Ishikawa (cell line): ENCODE data around the gene REV1.

Experiments used
- CEBPB ChIP-seq: IDR thresholded peaks from 2 replicates; pipeline ENCODE4 v1.6.1; 2012
- CREB1 ChIP-seq: IDR thresholded peaks from 2 replicates; pipeline ENCODE4 v1.6.1; 2012; ENCODE audit warnings: low read depth
- EGR1 ChIP-seq: IDR thresholded peaks from 2 replicates; pipeline ENCODE4 v1.6.1; 2012
- EP300 ChIP-seq: IDR thresholded peaks from 2 replicates; pipeline ENCODE4 v1.6.1; 2012; ENCODE audit warnings: borderline replicate concordance
- FOXM1 ChIP-seq: IDR thresholded peaks from 2 replicates; pipeline ENCODE4 v1.6.1; 2012; ENCODE audit warnings: low read depth, borderline replicate concordance
- NFIC ChIP-seq: IDR thresholded peaks from 2 replicates; pipeline ENCODE4 v1.6.1; 2012
- RAD21 ChIP-seq: IDR thresholded peaks from 2 replicates; pipeline ENCODE4 v1.6.1; 2012; ENCODE audit warnings: low read depth
- TAF1 ChIP-seq: IDR thresholded peaks from 2 replicates; pipeline ENCODE4 v1.6.1; 2012; ENCODE audit warnings: low read depth, mild to moderate bottlenecking
- TCF12 ChIP-seq: IDR thresholded peaks from 2 replicates; pipeline ENCODE4 v1.6.1; 2012; ENCODE audit warnings: low read depth
- TEAD4 ChIP-seq: IDR thresholded peaks from 2 replicates; pipeline ENCODE4 v1.6.1; 2012
- USF1 ChIP-seq: IDR thresholded peaks from 2 replicates; pipeline ENCODE4 v1.6.1; 2012
- YY1 ChIP-seq: IDR thresholded peaks from 2 replicates; pipeline ENCODE4 v1.6.1; 2012; ENCODE audit warnings: low read depth
- ZBTB7A ChIP-seq: IDR thresholded peaks from 2 replicates; pipeline ENCODE4 v1.6.1; 2012; ENCODE audit warnings: low read depth
- TF ChIP-seq, protein P1 (sequence below): IDR thresholded peaks from 2 replicates; pipeline ENCODE4 v1.6.1; 2012; ENCODE audit warnings: low read depth, mild to moderate bottlenecking
- TF ChIP-seq, protein P2 (sequence below): IDR thresholded peaks from 2 replicates; pipeline ENCODE4 v1.6.1; 2012

The REV1 gene

DNA sequence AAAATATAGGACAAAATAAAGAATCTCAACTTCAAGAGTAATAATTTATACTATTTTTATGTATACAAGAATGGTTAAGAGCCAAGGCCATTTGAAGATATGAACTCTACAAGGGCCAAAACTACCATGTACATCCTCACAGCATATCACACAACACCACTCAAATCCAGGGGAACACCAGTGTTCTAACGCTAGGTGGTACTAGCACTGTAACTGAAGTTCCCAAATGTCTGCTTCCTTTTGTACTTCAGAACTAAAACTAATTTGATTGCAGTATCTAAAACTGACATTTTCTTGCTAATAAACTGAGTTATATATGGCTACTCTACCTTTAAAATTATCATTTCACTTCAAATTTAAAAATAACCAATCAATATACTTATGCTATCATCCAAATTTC, 47.0 kb downstream of the REV1 start:
- no peak for TF ChIP-seq EGR1
- TF ChIP-seq YY1, result no peak
- no peak for TF ChIP-seq RAD21
- no peak for TF ChIP-seq TAF1
- no peak for TF ChIP-seq NFIC
- no peak for TF ChIP-seq FOXM1
- no peak for TF ChIP-seq TEAD4
- TF ChIP-seq TCF12, result no peak

- TF ChIP-seq EGR1 (no peak), USF1 (no peak), TCF12 (no peak), CREB1 (no peak), TEAD4 (no peak)
Measured at GRCh38 chr2:99439971-99440505, 49.8 kb downstream of the REV1 start.

GRCh38 chr2:99436874-99437273, 52.9 kb downstream of the REV1 start:
- TF ChIP-seq TCF12 (no peak), NFIC (no peak), CEBPB (no peak), EGR1 (no peak), YY1 (no peak), CREB1 (no peak), ZBTB7A (no peak), EP300 (no peak), TEAD4 (no peak), USF1 (no peak), TAF1 (no peak), RAD21 (no peak), FOXM1 (no peak)
- TF ChIP-seq, protein P1, sequence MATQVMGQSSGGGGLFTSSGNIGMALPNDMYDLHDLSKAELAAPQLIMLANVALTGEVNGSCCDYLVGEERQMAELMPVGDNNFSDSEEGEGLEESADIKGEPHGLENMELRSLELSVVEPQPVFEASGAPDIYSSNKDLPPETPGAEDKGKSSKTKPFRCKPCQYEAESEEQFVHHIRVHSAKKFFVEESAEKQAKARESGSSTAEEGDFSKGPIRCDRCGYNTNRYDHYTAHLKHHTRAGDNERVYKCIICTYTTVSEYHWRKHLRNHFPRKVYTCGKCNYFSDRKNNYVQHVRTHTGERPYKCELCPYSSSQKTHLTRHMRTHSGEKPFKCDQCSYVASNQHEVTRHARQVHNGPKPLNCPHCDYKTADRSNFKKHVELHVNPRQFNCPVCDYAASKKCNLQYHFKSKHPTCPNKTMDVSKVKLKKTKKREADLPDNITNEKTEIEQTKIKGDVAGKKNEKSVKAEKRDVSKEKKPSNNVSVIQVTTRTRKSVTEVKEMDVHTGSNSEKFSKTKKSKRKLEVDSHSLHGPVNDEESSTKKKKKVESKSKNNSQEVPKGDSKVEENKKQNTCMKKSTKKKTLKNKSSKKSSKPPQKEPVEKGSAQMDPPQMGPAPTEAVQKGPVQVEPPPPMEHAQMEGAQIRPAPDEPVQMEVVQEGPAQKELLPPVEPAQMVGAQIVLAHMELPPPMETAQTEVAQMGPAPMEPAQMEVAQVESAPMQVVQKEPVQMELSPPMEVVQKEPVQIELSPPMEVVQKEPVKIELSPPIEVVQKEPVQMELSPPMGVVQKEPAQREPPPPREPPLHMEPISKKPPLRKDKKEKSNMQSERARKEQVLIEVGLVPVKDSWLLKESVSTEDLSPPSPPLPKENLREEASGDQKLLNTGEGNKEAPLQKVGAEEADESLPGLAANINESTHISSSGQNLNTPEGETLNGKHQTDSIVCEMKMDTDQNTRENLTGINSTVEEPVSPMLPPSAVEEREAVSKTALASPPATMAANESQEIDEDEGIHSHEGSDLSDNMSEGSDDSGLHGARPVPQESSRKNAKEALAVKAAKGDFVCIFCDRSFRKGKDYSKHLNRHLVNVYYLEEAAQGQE, result no peak
- TF ChIP-seq, protein P2, sequence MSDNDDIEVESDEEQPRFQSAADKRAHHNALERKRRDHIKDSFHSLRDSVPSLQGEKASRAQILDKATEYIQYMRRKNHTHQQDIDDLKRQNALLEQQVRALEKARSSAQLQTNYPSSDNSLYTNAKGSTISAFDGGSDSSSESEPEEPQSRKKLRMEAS, result no peak

- no peak for TF ChIP-seq CEBPB
- no peak for TF ChIP-seq ZBTB7A
- TF ChIP-seq EGR1, result no peak
- TF ChIP-seq NFIC, result no peak
- TF ChIP-seq, protein P2, result no peak
- TF ChIP-seq USF1, result no peak
Measured at GRCh38 chr2:99433340-99433739, 56.5 kb downstream of the REV1 start.

DNA sequence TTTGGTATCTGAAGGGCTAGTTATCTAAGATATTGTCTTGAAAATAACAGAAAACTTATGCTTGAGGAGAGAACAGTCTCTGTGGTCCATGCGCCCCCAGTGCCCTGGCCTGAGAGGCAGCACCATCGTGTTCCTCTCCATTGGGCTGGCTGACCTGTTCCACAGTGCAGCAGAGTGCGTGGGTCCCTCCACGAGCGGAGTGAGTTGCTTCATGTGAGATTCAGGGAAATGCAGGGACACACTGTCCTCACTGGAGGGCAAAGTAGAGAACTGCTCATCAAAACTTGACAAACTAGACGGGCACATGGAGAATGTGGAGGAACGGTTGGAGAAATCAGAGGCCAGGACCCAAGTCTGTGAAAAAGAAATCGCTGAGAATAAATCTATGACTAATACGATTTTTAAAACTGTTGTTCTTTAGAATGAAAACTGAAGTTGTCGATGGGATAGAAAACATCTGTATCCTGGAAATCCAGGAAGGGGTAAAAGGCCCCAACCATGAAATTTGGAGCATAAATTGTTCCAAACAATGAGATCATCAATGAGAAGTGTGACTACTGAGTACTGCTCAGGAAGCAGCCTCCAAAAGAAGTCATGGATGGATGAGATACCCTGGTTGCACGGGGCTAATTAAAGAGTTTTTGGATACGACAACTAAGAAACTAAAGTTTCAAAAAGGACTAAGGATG, 58.1 kb downstream of the REV1 start:
- TF ChIP-seq FOXM1, result no peak
- TF ChIP-seq EP300, result no peak

DNA sequence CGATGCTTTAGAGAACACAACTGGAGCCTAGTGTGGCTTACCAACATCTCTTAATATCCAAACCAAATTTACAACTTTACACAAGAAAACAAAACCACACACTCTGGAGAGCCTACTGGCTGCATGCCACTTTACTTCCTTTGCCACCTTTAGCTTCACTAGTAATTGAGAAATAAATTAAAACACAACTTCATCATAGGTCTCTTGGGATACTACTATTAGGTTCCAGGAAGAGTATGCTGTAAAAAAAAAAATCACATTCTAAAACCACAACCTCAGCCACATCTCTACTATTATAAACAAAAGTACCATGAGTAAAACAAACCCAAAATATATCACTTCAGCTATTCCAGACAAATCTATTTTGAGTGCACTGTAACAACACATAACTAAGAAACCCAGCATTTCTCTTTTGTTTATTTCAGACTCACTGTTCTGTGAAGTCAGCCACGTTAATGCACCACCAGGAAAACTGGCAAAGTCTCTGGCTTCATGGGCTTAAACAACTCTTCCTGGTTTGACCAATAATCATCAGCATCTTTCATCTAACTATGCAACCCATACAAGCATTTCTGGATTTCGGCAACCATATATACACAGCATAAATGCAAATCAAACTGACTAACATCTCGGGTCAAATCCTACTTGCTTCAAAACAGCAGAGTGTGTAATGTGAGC, 59.1 kb downstream of the REV1 start:
- TF ChIP-seq TCF12 (no peak), CREB1 (no peak), ZBTB7A (no peak), YY1 (no peak), USF1 (no peak), CEBPB (no peak), EP300 (no peak), EGR1 (no peak), TAF1 (no peak), TEAD4 (no peak), RAD21 (no peak)
- TF ChIP-seq, protein P2, result no peak
- TF ChIP-seq, protein P1, result no peak
